WERI-Rb-1 (cell line): Measurements from ENCODE around the gene PTPN1.
"Not testable (repeated sequence)": the region's sequence is repeated elsewhere in the genome, so short reads cannot be mapped to it uniquely, and the experiment has no call there.

ENCODE experiments used
- DNase-seq: peaks from one replicate; pipeline ENCODE4 v3.0.0-alpha.2; 2020
- H3K27ac ChIP-seq: fragments of 250-450 bp; sonication (Bioruptor Pico); 2 replicates; pipeline ENCODE4 v1.5.1; 2020; ENCODE audit warnings: mild to moderate bottlenecking, moderate library complexity
- H3K27me3 ChIP-seq: fragments of 250-450 bp; sonication (Bioruptor Pico); 2 replicates; pipeline ENCODE4 v1.5.1; 2021; ENCODE audit warnings: mild to moderate bottlenecking, low read depth, moderate library complexity; ENCODE audit not compliant: insufficient read depth, severe bottlenecking
- H3K36me3 ChIP-seq: fragments of 250-450 bp; sonication (Bioruptor Pico); 2 replicates; pipeline ENCODE4 v1.5.1; 2020; ENCODE audit warnings: mild to moderate bottlenecking, moderate library complexity
- H3K4me3 ChIP-seq: 2 replicates; pipeline ENCODE4 v1.5.1; 2011; ENCODE audit warnings: low read depth, mild to moderate bottlenecking, control low read depth, low read length
- H3K9me3 ChIP-seq: fragments of 250-450 bp; sonication (Bioruptor Pico); 2 replicates; pipeline ENCODE4 v1.5.1; 2021; ENCODE audit warnings: mild to moderate bottlenecking, moderate library complexity; ENCODE audit not compliant: severe bottlenecking
- TF ChIP-seq, protein P1 (sequence below): IDR thresholded peaks from 2 replicates; pipeline ENCODE4 v1.5.1; 2011; ENCODE audit warnings: low read depth, mild to moderate bottlenecking, control low read depth, inconsistent platforms, low read length

PTPN1 gene

DNA sequence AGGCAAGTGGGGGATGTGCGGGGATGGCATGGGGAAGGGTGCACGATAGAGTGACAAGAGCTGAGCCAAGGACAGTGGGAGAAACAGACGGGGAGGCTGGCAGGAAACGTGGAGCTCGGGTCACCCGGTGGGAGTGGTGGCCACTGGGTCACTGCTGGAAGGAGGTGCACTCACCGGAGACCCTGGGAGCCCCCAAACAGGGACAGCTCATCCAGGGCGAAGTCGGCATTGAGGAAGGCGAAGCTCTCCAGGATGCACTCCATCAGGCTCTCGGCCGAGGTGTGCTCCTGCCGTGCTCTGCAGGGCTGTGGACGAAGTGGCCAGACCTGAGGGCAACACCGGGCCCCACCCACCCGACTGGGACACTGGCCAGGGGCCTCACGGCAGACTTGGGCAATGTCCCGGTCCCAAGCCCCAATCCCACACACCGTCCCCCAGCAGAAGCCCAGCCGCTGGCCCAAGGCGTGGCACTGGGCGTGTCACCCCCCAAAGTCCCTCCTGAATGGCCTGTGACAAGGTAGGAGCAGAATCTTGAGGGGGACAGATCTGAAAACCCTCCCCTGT, 87.3 kb downstream of the PTPN1 start:
- H3K27ac ChIP-seq = no peak overlapping the region
- DNase-seq = no peak
- H3K36me3 ChIP-seq = no peaks in the 10 kb centered on the region
- no peaks in the 10 kb centered on the region for H3K27me3 ChIP-seq
- TF ChIP-seq, protein P1, sequence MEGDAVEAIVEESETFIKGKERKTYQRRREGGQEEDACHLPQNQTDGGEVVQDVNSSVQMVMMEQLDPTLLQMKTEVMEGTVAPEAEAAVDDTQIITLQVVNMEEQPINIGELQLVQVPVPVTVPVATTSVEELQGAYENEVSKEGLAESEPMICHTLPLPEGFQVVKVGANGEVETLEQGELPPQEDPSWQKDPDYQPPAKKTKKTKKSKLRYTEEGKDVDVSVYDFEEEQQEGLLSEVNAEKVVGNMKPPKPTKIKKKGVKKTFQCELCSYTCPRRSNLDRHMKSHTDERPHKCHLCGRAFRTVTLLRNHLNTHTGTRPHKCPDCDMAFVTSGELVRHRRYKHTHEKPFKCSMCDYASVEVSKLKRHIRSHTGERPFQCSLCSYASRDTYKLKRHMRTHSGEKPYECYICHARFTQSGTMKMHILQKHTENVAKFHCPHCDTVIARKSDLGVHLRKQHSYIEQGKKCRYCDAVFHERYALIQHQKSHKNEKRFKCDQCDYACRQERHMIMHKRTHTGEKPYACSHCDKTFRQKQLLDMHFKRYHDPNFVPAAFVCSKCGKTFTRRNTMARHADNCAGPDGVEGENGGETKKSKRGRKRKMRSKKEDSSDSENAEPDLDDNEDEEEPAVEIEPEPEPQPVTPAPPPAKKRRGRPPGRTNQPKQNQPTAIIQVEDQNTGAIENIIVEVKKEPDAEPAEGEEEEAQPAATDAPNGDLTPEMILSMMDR = no peak
- no peaks in the 10 kb centered on the region for H3K9me3 ChIP-seq
- H3K4me3 ChIP-seq = no peak overlapping the region

DNA sequence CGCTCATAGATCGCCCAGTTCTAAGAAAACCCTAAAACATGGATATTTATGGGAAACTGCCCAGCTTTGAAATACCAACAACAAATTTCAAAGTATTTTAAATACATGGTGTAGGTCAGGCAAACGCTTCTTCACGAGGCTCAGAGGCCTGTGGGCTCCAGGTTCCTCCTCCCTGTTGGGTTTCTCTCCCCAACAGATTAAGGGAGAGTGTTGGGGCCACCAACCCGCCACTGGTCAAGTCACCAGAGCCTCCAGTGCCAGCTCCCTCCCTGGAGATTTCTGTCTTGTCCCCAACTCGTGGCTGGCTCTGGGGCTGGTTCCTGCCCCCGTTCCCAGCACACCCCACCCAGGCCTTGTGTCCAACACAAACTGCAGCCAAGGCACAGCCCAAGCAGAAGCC, 87.9 kb downstream of the PTPN1 start:
- TF ChIP-seq, protein P1 = no peak
- H3K27ac ChIP-seq = no peak overlapping the region

GRCh38 chr20:50598768-50599167, 88.6 kb downstream of the PTPN1 start:
- H3K27me3 ChIP-seq, H3K9me3 ChIP-seq, H3K36me3 ChIP-seq, DNase-seq, H3K4me3 ChIP-seq, H3K27ac ChIP-seq: not testable (repeated sequence)

More for the DNA sequence above, 87.9 kb downstream of the PTPN1 start:
- Histone ChIP-seq H3K36me3 (no peaks in the 10 kb centered on the region), H3K9me3 (no peaks in the 10 kb centered on the region), H3K4me3 (no peak overlapping the region), H3K27me3 (no peaks in the 10 kb centered on the region)
- DNase-seq = no peak

DNA sequence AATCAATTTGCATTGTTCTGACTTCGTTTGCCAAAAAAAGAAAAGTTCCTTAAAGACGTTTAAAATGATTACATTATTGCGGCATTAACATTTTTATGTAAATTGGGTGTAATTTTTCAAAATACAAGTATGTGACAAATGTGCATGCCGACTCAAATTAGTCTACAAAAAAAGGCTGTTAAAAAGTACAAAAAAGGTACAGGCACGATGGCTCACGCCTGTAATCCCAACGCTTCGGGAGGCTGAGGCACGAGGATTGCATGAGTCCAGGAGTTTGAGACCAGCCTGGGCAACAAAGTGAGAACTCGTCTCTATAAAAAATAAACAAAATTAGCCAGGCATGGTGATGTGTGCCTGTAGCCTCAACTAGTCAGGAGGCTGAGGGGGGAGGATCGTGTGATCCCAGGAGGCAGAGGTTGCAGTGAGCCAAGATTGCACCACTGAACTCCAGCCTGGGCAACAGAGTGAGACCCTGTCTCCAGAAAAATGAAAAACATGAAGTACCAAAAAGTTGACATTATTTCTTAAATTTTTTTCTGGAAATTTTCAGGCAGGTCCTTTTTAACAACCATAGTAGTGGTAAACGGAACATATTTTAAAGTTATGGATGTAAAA, 90.2 kb downstream of the PTPN1 start:
- H3K27ac ChIP-seq = no peak overlapping the region
- TF ChIP-seq, protein P1 = no peak
- H3K4me3 ChIP-seq = no peak overlapping the region
- no peak for DNase-seq
- H3K36me3 ChIP-seq = no peaks in the 10 kb centered on the region
- H3K27me3 ChIP-seq = no peaks in the 10 kb centered on the region
- H3K9me3 ChIP-seq = no peaks in the 10 kb centered on the region

GRCh38 chr20:50601511-50602431, 91.6 kb downstream of the PTPN1 start:
- Histone ChIP-seq H3K27me3 (no peaks in the 10 kb centered on the region), H3K4me3 (no peak overlapping the region), H3K27ac (no peak overlapping the region), H3K36me3 (no peaks in the 10 kb centered on the region), H3K9me3 (no peaks in the 10 kb centered on the region)
- TF ChIP-seq, protein P1 = no peak
- DNase-seq = no peak

GRCh38 chr20:50602432-50603088, 92.4 kb downstream of the PTPN1 start:
- DNase-seq = no peak
- Histone ChIP-seq H3K27ac (no peak overlapping the region), H3K27me3 (no peaks in the 10 kb centered on the region), H3K9me3 (no peaks in the 10 kb centered on the region), H3K36me3 (no peaks in the 10 kb centered on the region), H3K4me3 (no peak overlapping the region)
- TF ChIP-seq, protein P1 = no peak
